Measurements from ENCODE around the gene LRP3.

LRP3 gene

DNA sequence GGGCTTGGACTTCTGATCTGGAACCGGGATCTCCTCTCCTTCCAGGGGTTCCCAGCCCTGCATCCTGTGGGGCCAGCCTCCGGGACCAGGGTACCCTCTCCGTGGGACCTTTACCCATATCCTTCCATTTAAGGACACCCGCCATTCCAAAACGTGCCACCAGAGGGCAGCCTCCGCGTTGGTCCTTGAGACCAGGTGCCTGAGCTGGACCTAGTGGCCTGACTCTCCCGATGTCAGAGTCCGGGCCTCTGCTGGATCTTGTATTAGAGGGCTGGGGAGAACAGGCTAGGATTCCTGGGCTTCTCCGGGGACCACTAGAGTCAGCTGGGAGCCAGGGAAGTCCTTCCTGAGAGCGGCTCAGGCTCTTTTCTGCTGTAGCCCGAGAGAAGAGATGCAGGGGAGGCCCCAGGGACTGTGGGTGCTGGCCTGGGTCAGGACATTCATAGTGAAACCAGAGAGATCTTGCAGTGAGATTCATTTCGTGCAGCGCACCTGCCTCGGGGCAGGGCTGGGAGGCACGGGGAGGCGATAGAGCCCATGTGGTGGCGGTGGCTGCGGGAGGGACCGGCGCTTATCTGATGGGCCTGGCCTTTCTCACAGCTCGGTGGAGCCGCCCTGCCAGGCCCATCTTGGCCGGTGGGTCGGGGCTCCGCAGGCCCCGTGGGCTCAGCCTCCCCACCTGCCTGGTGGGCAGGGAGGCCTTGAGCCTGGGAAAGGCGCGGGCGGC lies 41.3 kb downstream of the LRP3 start:
- ChIA-PET POLR2A (no interaction called here), CTCF (interaction anchor here (0.6 to 11.3 kb wide), 34 partner anchors 8 to 633 kb away, joined by 3 to 406 read pairs (median 4); partner anchors contain the start of genes CEBPA and SLC7A10)
- TF ChIP-seq, protein P1, sequence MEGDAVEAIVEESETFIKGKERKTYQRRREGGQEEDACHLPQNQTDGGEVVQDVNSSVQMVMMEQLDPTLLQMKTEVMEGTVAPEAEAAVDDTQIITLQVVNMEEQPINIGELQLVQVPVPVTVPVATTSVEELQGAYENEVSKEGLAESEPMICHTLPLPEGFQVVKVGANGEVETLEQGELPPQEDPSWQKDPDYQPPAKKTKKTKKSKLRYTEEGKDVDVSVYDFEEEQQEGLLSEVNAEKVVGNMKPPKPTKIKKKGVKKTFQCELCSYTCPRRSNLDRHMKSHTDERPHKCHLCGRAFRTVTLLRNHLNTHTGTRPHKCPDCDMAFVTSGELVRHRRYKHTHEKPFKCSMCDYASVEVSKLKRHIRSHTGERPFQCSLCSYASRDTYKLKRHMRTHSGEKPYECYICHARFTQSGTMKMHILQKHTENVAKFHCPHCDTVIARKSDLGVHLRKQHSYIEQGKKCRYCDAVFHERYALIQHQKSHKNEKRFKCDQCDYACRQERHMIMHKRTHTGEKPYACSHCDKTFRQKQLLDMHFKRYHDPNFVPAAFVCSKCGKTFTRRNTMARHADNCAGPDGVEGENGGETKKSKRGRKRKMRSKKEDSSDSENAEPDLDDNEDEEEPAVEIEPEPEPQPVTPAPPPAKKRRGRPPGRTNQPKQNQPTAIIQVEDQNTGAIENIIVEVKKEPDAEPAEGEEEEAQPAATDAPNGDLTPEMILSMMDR (IDR thresholded peaks at IDR 0.05; ENCODE audit: insufficient read depth, low read length, missing control alignments), result peak; percentile 93
- no peak overlapping the region for H3K4me3 ChIP-seq (ENCODE audit: low read depth, low read length)
- no peak for DNase-seq (ENCODE audit: low read depth, low spot score)

DNA sequence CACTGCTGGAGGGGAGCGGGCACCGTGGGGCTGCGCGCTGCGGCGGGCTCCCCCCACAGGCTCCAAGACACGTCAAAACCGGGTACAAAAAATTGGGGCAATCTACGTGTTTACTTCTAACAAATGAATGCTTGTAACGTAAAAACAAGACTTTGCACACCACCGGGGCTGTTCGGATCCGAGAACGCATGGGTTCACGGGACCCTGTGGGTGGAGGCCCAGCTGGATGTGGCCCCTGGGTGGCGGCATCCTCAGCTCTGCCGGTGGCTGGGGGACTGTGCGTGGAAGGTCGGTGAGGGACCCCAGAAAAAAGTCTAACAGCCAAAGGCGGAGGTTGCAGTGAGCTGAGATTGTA lies 41.8 kb downstream of the LRP3 start:
- no peak for DNase-seq (ENCODE audit: low read depth, low spot score)
- ChIA-PET CTCF (interaction anchor here (0.6 to 11.3 kb wide), 23 partner anchors 8 to 571 kb away, joined by 3 to 406 read pairs (median 4); partner anchors contain the start of gene SLC7A10), POLR2A (no interaction called here)
- TF ChIP-seq, protein P1 (IDR thresholded peaks at IDR 0.05; ENCODE audit: insufficient read depth, low read length, missing control alignments), result no peak
- H3K4me3 ChIP-seq (ENCODE audit: low read depth, low read length), result no peak overlapping the region

DNA sequence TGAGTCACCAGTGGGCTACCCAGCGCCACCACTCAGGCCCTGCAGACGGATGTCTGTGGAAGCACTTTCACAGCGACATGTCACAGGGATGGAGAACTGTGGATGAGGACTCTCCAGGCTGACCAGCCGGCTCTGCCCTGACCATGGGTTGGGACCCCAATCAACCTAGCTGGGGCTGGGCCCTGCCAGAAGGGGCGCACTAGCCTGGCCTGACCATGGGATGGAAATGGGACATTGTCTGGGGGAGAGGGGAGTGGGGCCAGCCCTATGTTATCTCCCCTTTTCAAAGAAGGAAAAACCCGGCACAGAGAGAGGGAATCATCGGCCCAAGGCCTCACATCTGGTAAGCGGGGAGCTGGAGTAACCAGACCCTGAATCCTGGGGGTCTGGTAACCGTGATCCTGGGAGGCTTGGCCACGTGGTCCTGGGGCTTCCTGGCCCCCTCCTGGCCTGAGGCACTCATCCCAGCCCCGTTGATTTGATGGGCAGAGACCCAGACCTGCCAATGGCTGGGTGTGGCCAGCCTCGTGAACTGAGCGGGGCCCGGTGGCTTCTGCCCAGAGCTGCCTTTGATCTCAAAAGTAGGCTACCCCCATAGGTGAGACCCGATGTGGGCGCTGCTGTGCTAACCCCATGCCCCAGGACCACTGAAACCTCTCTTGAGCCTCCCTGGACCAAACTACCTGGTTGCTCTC lies 42.7 kb downstream of the LRP3 start:
- ChIA-PET CTCF (interaction anchor here (0.7 to 11.3 kb wide), 12 partner anchors 10 to 534 kb away, joined by 3 to 406 read pairs (median 10); partner anchors contain the start of gene SLC7A10), POLR2A (no interaction called here)
- H3K4me3 ChIP-seq (ENCODE audit: low read depth, low read length), result no peak overlapping the region
- DNase-seq (ENCODE audit: low read depth, low spot score), result no peak
- TF ChIP-seq, protein P1 (IDR thresholded peaks at IDR 0.05; ENCODE audit: insufficient read depth, low read length, missing control alignments), result no peak

DNA sequence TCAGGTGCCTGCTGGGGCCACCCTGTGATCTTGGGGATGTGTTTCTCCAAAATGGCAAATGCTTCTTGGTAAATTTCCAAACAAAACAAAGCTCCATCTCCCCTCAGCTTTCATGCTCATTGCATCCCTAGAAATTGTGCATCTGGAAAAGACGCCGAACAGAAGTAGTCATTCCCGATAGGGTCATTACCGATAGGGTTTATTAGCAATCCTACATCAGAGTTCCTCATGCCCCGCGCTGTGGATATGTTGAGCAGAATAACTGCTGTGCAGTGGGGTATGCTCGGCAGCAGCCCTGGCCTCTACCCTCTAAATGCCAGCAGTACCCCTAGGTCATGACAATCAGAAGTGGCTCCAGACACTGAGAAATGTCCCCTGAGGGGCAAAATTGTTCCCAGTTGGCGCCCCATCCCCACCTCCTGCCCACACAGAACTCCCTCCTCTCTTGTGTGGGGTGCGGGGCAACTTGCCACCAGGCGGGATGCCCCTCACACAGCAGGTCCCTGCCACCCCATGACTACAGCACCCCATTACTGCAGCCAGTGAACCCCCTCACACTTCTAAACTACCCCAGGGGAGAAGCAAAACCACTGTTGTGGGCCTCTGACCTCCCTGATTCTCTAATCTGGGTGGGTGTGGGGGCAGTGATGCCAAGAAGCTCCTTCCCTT lies 44.5 kb downstream of the LRP3 start:
- POLR2A ChIA-PET, result no interaction called here

DNA sequence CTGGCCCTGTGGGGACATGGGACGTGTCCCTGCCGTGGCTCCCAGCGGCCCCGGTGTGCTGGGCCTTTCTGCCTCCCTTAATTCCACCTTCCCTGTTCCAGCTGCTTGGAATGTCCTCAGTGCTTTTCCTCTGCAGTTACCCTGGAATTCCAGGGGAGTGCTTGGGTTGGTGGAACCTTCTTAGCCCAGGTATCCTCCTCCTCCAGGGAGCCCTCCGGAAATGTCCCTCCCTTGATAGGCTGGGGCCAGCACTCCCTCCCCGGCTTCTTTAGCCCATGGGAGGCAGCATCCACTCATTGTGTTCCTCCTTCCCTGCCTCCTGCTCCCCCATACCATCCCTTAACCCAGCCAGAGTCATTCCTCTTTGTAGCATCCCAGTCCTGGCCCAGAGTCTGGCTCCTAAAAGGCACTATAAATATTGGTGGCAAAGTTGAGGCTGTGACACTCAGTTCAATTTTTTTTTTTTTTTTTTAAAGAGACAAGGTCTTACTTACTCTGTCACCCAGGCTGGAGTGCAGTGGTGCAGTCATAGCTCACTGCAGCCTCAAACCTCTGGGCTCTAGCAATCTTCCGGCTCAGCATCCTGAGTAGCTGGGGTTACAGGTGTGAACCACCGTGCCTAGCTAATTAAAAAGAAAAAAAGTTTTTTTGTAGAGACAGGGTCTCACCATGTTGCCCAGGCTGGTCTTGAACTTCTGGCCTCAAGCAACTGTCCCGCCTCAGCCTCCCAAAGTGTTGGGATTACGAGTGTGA lies 45.3 kb downstream of the LRP3 start:
- H3K4me3 ChIP-seq (ENCODE audit: low read depth, low read length), result no peak overlapping the region
- POLR2A ChIA-PET, result no interaction called here
- no peak for DNase-seq (ENCODE audit: low read depth, low spot score)
- TF ChIP-seq, protein P1 (IDR thresholded peaks at IDR 0.05; ENCODE audit: insufficient read depth, low read length, missing control alignments), result no peak
- CTCF ChIA-PET, result interaction anchor here (0.7 to 11.3 kb wide), 4 partner anchors 20 to 163 kb away, joined by 3 to 406 read pairs (median 4); no protein-coding TSS in a partner anchor

More for the DNA sequence above, 44.5 kb downstream of the LRP3 start:
- TF ChIP-seq, protein P1 (IDR thresholded peaks at IDR 0.05; ENCODE audit: insufficient read depth, low read length, missing control alignments), result no peak
- DNase-seq (ENCODE audit: low read depth, low spot score), result no peak
- no peak overlapping the region for H3K4me3 ChIP-seq (ENCODE audit: low read depth, low read length)
- CTCF ChIA-PET, result interaction anchor here (1.1 to 11.3 kb wide), 3 partner anchors 94 to 177 kb away, joined by 3 to 406 read pairs (median 4); no protein-coding TSS in a partner anchor

Data from AG04449 (cell line).